Measurements from ENCODE around the gene MCM9.

MCM9 gene

DNA sequence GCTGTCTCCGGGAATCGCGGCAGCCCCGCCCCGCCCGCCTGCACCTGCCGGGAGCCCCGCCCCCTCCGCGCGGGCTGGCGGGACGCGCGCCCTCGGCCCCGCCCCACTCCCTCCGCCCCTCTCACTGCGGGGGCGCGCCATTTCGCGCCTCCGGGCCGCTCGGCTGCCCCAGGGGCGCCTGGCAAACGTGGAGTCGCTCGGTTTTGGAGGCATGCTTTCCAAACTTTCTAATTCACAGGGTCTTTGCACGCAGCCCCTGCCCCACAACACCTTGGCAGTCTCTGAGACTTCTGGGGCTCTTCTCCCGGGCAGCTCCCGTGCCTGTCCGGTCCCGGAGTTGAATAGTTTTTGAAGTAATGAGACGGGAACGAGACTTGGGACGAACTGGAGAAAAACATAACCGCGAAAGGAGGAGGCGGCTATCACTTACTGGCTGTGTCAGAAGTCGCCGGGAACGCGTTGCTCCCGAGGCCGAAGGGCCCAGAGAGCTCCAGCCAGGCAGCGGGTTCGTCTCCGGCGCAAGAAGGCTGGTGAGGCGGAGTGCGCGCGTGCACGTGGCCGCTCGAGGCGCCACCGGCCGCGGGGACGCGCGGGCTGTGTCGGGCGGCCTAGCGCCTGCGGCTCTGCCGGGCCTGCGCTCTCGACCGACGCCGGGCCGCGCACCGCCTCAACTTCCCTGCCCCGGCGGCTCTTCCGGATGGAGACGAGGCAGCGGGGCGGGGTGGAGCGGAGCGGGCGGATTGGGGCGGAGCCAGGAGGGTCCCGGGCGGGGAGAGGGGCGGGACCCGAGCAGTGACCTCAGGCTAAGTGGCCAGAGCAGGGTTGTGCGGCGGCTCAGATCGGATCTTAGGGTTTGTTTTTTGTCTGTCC, at the start of gene MCM9:
Gene MCM9, minus strand, starts transcription at position 699 of the 870 bp plus-strand sequence. CDS start 3,436 bp downstream, outside the sequence.
- DNase-seq (ENCODE audit: low read depth, low spot score): peak; percentile 49

DNA sequence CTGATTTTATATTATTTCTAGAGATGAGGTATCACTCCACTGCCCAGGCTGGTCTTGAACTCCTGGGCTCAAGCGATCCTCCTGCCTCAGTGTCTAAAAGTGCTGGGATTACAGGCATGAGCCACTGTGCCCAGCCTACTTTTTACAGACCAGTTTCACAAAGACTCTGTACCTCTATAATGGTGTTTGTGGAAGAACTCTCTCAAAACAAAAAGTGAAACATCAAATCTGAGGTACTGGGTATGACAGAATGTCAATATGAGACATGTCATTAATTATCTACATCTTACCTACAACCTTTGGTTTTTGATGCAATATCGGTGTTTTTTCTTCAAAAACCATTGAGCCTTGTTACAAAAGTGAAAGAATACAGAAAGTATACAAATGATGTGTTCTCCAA, 49.4 kb upstream of the MCM9 start:
- DNase-seq (ENCODE audit: low read depth, low spot score): no peak

DNA sequence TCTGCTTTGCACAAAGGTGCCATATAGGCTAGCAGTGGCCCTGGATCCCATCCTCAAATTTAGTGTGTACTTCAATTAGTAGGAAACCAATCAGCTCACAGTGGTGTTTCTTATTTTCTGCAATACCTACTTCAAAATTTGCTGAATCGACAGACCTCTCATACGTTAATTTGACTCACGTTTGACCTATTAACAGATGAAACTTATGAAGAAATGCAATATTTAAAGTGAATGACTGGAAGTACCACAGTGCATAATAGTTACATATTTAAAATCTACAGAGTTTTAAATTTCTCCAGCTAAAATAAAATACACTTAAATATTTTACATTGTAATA, 47.6 kb upstream of the MCM9 start:
- DNase-seq (ENCODE audit: low read depth, low spot score): no peak

DNA sequence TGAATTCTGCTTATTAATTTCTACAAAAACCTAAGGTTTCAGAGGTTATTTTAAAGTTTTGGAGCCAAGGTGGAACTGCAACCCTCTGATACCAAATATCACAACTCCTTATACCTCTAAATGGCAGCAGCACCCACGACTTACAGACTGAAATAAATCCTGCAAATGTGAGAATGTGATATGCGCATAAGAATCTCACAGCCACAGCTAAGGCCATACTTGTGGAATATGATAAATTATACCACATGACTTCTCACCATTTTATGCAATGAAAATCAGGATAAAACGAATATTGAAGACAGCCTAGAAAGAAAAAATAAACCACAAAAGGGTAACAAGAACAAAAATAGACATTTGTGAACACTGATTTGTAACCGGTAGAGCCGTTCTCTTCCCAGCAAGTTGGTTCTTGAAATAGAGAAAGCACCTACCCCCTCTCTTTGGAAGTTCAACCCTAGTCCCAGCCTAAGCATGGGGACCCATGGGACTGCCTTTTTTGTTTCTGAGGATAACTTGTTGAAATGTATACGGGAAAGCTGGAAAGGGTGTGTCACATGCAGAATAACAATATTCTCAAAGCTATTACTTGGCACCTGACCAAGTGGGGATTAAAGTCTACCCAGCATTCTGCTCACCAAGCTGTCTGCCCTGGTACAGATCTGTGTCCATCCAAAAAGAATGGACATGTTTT, 47.1 kb upstream of the MCM9 start:
- DNase-seq (ENCODE audit: low read depth, low spot score): no peak

DNA sequence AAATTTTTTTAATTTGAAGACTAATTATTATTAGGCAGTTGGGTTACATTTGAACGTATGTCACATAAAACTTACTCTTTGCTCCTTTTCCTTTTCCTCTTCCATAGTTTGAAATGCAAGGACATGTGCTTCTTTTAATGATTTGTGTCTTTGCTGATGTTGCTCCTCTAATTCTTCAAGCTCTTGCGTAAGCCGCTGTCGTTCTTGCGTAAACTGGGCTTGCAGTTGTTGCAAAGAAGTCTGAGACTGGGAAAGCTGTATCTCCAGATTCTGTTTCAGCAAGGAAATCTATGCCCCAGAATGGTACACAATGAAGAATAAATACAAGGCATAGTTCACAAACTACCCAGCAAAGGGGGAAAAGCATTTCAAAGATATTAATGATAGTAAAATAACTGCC, 45.1 kb upstream of the MCM9 start:
- no peak for DNase-seq (ENCODE audit: low read depth, low spot score)

DNA sequence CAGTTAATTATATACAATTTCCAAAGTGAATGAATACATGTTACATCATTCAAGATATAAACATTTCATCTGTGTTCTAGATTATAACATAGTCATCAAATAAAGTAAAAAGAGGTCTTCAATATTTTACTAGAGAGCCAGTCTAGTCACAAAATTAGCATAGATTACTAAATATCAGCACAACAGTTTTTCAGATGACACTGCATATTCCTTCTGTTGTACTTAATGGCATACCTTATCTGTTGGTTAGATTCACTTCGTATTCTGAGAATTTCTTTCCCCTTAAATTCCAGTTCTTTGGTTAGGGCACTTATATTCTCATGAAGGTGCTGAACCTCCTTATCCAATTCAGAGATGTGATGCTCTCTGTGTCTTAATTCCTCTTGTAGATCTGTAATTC, 39.8 kb upstream of the MCM9 start:
- DNase-seq (ENCODE audit: low read depth, low spot score): no peak

DNA sequence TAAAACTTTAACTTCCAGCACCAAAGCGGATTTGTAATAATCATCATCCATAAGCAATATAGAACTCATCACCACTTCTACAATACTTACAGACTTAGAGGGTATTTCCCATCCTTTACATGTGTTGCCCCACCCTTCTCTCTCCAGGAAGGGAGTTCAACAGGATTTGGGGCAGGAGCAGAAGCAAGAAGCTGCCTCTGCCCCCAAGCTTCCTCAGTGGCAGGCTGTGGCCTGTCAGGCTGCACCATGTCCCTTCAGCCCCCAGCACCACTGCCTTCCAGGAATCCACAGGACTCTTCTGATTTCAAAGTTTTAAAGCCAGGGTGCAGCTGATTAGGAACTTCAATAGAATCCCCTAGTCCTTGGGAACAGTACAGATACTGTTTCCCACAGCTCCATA, 36.7 kb upstream of the MCM9 start:
- DNase-seq (ENCODE audit: low read depth, low spot score): no peak

DNA sequence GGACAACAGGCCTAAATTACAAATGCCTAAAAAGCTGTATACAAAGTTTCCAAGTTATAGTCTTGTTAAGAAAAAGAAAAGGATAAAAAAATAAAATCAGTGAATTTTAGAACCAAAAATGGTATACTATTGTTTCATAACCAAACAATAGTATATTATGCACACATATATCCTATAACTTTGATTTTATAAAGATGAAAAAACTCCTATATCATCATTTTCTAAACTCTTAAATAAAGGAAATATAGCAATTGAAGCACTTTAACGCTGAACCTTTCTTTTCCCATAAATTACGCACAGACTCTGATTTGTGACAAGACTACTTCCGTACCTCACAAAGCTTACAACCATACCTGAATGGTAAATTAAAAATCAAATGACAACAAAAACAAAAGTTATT, 35.9 kb upstream of the MCM9 start:
- no peak for DNase-seq (ENCODE audit: low read depth, low spot score)

DNA sequence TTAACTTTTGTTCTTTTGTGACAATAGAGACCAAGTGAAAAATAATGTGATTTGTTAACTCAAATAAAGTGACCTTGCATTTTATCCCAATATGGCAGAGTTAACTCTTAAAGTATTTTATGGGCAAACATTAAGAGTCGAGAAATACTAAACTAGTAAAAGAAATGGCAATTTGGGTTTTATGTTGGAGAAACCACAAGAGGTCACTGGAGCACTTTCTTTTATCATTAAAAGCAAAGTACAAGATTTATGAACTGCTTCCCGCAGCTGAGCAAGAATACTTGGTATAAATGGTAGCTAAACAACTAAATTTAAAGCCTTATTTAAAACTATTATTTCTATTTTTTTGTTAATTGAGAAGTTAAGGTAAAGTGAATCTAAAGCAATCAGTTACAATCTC, 33.5 kb upstream of the MCM9 start:
- no peak for DNase-seq (ENCODE audit: low read depth, low spot score)

DNA sequence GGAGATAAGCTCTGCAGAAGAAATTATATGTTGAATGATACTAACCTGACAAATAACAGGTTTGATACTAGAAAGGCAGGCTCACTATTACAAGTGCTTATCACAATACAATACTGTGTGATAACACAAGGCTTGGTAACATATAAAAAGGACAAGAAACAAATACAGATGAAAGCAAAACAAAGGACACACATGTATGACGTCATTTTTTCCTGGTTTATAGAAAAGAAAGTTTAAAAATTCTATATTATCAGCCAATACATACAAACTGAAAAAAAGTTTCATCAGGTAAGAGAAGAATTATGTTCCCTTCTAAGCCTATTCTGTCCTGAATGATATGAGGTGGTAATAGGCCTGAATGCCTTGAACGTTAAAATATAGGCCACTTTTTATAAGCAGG, 32.3 kb upstream of the MCM9 start:
- DNase-seq (ENCODE audit: low read depth, low spot score): no peak

DNA sequence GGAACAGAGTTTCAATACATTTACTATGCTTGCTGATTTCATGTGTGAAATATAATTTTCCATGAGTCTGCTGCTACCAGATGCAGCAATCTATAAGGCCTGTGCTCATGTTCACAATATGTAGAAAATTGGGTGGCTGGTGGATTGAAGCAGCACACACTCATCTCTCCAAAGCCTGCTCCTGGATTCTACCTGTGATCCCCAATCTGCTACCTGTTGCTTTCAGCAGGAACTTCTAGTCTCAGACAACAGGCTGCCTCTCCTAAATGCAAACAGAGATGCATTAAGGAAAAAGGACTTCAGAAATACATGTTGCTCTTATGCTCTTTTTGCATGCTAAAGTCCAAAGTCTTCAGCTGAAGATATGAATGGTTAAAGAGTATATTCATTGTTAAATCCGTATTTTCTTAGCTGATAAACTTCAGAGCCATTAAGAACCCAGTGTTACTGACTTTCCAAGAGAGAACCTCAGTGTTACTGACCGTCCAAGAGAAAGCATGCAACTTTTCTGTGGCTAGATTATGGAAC, 30.9 kb upstream of the MCM9 start:
- no peak for DNase-seq (ENCODE audit: low read depth, low spot score)

DNA sequence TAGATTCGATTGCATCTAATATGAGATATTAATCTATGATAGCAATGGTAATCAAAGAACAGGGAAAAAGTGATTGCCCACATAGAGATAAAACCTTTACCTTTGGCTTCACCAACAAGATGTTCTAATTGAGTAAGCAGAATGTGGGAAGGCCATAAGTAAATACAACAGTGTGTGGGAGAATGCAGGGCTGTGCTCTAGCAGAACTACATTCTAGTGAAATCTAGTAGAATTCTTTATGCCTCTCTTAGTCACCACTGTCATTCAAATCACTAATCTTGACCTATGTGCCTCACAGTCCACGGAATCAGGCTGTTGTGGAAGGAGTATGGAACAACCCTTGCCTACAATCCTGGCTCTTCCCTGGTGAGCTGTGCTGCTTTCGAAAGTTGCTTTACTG, 30.4 kb upstream of the MCM9 start:
- DNase-seq (ENCODE audit: low read depth, low spot score): no peak

DNA sequence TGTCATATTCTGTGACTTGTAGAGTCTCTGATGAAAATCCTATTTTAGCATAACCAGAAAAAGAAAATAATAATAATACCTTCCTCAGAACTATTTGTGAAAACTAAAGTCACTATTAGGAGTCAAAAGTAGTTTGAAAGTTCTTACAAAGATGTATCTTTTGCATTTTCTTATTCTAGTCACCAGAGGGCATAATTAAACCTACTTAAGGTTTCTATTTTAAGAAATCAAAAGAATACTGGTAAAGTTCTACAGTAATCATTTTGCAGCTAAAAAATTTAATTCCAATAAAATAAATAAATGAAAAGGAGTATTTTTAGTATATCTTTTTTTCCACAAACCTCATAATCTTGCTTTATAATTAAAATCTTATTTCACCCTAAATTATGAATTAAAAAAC, 28.0 kb upstream of the MCM9 start:
- DNase-seq (ENCODE audit: low read depth, low spot score): no peak

DNA sequence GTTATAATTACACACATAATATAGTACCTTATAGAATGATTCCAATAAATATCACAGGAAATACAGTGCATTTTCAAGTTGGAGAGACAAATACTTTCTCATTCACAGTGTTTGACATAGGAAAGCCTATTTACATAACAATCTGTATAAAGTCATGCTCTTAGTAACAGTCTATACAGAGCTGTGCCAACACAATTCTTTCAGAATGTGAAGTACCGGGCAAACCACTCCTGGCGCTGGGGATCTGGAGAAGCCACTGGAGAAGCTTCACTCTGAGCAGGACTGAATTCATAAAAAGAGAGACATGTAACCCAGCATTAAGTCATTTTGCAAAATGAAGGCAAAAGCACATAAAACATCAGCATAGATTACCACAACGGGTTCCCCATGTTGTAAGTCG, 24.9 kb upstream of the MCM9 start:
- no peak for DNase-seq (ENCODE audit: low read depth, low spot score)

DNA sequence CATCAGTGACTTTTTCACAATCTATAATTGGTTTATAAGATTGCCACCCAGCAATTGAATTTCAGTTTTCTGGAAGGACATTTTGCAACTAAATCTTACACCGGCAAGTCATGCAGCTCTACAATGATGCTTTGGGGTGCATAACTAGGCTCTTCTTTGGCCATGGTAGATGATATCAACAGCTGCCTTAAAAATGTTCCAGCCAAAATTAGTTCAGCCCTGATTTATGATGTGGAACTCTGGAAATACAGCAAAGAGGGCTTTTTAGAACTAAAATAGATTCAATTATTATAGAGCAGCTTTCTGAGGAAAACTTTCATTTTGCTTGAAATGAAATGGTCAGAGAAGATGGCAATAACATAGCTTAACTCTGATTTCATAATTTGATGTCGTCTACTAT, 18.4 kb upstream of the MCM9 start:
- no peak for DNase-seq (ENCODE audit: low read depth, low spot score)

DNA sequence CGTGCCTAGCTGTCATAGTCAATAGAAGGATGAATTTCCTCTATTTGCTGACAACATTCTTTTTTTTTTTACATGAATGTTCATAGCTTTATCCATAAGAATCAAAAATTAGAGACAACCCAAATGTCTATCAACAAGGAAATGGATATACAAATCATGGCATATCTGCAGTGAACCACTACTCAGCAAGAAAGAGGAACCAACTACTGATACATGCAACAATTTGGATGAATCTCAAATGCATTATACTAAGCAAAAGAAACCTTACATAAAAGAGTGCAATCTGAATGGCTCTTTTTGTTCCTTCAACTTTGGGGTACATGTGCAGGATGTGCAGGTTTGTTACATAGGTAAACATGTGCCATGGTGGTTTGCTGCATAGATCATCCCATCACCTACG, 17.7 kb upstream of the MCM9 start:
- DNase-seq (ENCODE audit: low read depth, low spot score): no peak

DNA sequence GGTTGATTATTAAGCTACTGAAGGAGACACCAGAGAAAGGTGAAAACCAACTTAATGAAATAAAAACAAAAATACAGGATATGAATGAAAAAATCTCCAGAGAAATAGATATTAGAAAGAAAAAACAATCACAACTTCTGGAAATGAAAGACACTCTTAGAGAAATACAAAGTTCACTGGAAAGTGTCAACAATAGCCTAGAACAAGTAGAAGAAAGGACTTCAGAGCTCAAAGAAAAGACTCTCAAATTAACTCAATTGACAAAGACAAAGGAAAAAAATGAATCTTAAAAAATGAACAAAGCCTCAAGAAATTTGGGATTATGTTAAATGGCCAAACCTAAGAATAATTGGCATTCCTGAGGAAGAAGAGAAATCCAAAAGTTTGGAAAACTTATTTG, 10.3 kb upstream of the MCM9 start:
- DNase-seq (ENCODE audit: low read depth, low spot score): no peak

DNA sequence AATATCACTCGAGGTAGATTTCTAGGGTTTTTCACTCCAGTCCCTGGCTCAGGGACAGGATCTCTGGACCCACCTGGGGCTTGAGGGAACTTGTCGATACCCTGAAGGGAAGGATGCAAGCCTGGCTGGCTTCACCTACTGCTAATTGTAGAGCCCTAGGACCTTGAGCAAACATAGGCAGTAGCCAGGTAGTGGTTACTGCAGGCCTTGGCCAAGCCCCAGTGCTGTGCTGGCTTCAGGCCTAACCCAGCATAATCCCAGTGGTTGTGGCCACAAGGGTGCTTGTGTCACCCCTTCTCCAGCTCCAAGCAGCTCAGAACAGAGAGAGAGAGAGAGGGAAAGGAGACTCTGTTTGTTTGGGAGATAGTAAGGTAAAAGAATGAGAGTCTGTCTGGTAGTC, 5.8 kb upstream of the MCM9 start:
- no peak for DNase-seq (ENCODE audit: low read depth, low spot score)

DNA sequence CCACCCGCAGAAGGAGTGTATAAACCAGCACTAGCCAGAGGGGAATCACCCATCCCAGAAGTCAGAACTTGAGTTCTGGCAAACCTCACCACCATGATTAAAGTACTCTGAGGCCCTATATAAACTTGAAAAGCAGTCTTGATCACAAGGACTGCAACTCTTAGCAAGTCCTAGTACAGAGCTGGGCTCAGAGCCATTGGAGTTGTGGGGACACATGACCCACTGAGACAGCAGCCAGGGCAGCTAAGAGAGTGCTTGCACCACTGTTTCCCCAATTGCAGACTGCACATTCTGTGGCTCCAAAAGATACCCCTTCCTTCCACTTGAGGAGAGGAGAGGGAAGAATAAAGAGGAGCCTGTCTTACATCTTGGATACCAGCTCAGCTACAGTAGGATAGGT, 4.7 kb upstream of the MCM9 start:
- DNase-seq (ENCODE audit: low read depth, low spot score): no peak

DNA sequence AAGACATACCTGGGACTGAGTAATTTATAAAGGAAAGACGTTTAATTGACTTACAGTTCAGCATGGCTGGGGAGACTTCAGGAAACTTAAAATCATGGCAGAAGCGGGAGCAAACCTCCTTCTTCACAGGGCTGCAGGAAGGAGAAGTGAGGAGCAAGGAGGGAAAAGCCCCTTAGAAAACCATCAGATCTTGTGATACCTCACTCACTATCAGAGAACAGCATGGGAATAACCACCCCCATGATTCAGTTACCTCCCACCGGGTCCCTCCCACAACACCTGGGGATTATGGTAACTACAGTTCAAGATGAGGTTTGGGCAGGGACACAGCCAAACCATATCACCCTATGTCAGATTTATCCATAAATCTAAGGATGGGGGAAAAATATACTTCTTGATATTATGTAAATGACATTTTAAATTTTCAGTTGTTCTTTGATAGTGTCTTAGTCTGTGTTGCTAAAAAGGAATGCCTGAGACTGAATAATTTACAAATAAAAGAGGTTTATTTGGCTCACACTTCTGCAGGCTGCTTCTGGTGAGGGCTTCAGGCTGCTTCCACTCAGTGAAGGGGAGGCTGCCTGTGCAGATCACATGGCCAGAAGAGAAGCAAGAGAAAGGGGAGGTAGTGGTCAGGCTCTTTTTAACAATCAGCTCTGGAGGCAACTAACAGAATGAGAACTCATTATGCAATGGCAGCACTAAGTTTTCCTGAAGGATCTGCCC, 1.2 kb upstream of the MCM9 start:
- DNase-seq (ENCODE audit: low read depth, low spot score): no peak

DNA sequence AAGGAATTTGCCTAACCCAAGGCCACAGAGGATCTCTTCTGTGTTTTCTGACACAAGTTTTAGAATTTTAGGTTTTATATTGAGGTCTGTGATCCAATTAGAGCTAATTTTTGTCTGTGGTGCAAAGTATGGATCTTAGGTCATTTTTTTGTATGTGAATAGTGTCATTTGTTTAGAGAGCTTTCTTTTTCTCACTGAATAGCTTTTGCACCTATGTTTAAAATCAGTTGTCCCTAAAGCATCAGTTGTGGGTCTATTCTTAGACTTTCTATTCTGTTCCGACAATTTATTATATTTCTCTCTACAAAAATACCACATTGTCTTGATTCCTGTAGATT, 341 bp upstream of the MCM9 start:
- no peak for DNase-seq (ENCODE audit: low read depth, low spot score)

DNA sequence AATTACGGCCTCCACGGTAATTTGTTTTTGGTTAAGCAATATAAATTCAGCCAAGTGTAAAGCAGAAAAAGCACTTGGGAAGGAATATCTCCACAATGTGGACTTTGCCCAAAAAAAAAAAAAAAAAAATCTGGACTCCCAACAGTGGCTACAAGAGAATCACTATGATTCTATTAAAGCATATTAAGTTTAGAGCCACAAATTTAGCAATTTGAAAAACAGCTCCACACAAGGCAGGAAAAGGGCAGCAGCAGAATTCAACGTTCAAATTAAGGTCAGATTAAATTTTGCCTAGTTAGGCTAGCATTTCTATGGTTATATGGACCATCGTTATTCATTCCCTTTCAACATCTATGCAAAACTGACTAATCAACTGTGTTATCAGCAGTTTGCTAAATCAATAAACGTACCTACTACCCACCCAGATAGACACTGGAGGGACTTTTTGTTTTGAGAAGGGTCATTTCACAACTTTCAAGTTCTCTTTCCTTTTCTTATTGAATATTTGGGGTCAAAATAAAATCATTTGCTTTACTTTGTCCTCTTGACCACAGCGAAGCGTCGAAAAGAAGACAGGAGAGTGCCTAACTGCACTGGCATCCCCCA, 1.0 kb downstream of the MCM9 start:
- no peak for DNase-seq (ENCODE audit: low read depth, low spot score)
